Left lung (tissue), 10 donors: Measurements from ENCODE around the gene FOS. TPM values are rescaled to one million over a fixed set of nuclear protein-coding genes. Genes with fewer than 3 reads are reported as not detected.

Source experiments
- ATAC-seq: fragments of 200-7000 bp; cut with Tn5 transposase; one replicate; pipeline ENCODE4 v1.9.1; 2020; ENCODE audit warnings: moderate library complexity
- DNase-seq, 4 donors: peaks; one replicate each; pipeline ENCODE4 v3.0.0-alpha.2; 2013 to 2020
- H3K27ac ChIP-seq, 2 donors: fragments of 200-600 bp; sonication (generic) in 1 of 2; one replicate each; pipeline versions ENCODE4 v1.5.0 to v1.8.0; 2020 to 2021
- H3K27me3 ChIP-seq, 2 donors: fragments of 200-600 bp; sonication (generic) in 1 of 2; one replicate each; pipeline versions ENCODE4 v1.5.0 to v1.8.0; 2020 to 2021
- H3K36me3 ChIP-seq, 2 donors: fragments of 200-600 bp; sonication (generic) in 1 of 2; one replicate each; pipeline versions ENCODE4 v1.5.0 to v1.8.0; 2020 to 2021
- H3K4me1 ChIP-seq, 2 donors: fragments of 200-600 bp; one replicate each; pipeline ENCODE4 v1.8.0; 2021
- H3K4me3 ChIP-seq, 2 donors: fragments of 200-600 bp; sonication (generic) in 1 of 2; one replicate each; pipeline versions ENCODE4 v1.5.0 to v1.8.0; 2020 to 2021; ENCODE audit warnings: mild to moderate bottlenecking in 1 of 2
- H3K9me3 ChIP-seq, 2 donors: fragments of 200-600 bp; sonication (generic) in 1 of 2; one replicate each; pipeline versions ENCODE4 v1.5.0 to v1.8.0; 2020 to 2021
- intact Hi-C, 2 donors: fragments of 100-400 bp; cut with DNase I; formaldehyde crosslinking; loops; one replicate each; pipeline versions ENCODE4 v1.11.2 to v1.14.2; 2022
- polyA plus RNA-seq, 6 donors: library from polyadenylated mRNA; unstranded; fragments of 120-200 nt; gene quantifications; one replicate each; pipeline ENCODE4 v1.2.1, GENCODE V29; 2013; ENCODE audit not compliant: insufficient read length in 6 of 6
- total RNA-seq, 2 donors: library from RNA; stranded (reverse); fragmentation: NEBNext Ultra II Directional; extraction: Animal tissue kit (Norgen Biotek cat#: 25700); gene quantifications; one replicate each; pipeline ENCODE4 v1.2.1, GENCODE V29; 2021
- TF ChIP-seq, protein P1 (sequence below), 2 donors: fragments of 200-600 bp; sonication (generic) in 1 of 2; IDR thresholded peaks; one replicate each; pipeline versions ENCODE4 v1.5.0 to v1.8.0; 2021; ENCODE audit warnings: antibody characterized with exemption in 2 of 2
- donor health status: DM: no; HTN: yes; CAD: no.
- donor health status: DM: no; HTN: no; CAD: no.

FOS gene
- total and polyA plus RNA-seq, 8 donors = 57.9 to 3,242 (median 701) TPM

DNA sequence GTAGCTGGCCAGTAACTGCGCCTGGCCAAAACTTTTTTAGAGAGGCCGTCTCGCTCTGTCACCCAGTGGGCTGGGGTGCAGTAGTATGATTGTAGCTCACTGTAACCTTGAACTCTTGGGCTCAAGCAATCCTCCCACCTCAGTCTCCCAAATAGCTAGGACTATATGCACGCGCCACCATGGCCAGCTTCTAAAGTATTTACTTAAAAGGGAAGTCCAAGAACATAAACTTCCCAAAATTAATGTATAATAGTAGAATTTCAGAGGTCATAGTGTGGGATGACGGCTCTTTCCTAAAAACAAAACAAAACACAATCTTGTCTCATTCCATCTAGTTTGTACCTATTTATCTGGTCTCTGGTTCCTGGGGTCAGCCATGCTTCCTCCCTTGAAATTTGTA, 42.2 kb upstream of the FOS start:
- Histone ChIP-seq H3K27me3 (no peaks in the 10 kb centered on the region), H3K9me3 (no peaks in the 10 kb centered on the region), H3K4me3 (no peak overlapping the region), H3K36me3 (no peaks in the 10 kb centered on the region), H3K27ac (peak overlapping the region in 1 of 2 donors; percentile 13), H3K4me1 (peaks cover 5 to 28% of the 10 kb centered on the region in 2 donors)
- DNase-seq (no peak), ATAC-seq (no peak)
- intact Hi-C loops = loop anchor here in 1 of 2 donors (10.0 kb wide), 1 partner anchor 52 kb away; no protein-coding TSS in a partner anchor
- TF ChIP-seq, protein P1, sequence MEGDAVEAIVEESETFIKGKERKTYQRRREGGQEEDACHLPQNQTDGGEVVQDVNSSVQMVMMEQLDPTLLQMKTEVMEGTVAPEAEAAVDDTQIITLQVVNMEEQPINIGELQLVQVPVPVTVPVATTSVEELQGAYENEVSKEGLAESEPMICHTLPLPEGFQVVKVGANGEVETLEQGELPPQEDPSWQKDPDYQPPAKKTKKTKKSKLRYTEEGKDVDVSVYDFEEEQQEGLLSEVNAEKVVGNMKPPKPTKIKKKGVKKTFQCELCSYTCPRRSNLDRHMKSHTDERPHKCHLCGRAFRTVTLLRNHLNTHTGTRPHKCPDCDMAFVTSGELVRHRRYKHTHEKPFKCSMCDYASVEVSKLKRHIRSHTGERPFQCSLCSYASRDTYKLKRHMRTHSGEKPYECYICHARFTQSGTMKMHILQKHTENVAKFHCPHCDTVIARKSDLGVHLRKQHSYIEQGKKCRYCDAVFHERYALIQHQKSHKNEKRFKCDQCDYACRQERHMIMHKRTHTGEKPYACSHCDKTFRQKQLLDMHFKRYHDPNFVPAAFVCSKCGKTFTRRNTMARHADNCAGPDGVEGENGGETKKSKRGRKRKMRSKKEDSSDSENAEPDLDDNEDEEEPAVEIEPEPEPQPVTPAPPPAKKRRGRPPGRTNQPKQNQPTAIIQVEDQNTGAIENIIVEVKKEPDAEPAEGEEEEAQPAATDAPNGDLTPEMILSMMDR (IDR thresholded peaks at IDR 0.05) = no peak

DNA sequence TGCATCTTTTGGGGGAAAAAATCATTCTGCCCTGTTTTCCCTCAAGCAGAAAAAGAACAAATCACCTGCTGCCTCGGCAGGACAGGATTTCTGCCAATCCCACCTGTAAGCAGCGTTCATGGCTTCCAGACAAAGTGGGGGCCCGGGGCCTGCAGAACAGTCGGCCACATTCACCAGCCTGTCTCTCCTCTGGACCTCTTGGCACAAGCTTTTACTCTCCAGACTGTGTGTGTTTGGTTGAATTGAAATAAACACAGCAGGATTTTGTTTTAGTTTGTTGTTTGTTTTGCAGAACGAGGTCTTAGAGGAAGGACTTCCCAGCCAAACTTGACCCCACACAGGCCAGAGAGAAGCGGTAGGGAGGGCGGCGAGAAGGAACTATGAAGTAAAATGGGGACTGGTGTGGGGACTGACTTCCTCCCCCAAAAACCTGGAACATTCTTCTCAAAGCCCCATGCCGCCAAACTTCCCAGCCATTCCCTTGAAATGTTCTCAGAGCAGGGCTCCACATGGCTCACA, 41.7 kb upstream of the FOS start:
- Histone ChIP-seq H3K9me3 (no peaks in the 10 kb centered on the region), H3K36me3 (no peaks in the 10 kb centered on the region), H3K27me3 (no peaks in the 10 kb centered on the region), H3K4me3 (no peak overlapping the region), H3K4me1 (peaks cover 5 to 27% of the 10 kb centered on the region in 2 donors), H3K27ac (peak overlapping the region in 1 of 2 donors; percentile 13)
- DNase-seq = no peak
- intact Hi-C loops = loop anchor here in 1 of 2 donors (10.0 kb wide), 1 partner anchor 52 kb away; no protein-coding TSS in a partner anchor
- TF ChIP-seq, protein P1 (IDR thresholded peaks at IDR 0.05) = no peak
- no peak for ATAC-seq

DNA sequence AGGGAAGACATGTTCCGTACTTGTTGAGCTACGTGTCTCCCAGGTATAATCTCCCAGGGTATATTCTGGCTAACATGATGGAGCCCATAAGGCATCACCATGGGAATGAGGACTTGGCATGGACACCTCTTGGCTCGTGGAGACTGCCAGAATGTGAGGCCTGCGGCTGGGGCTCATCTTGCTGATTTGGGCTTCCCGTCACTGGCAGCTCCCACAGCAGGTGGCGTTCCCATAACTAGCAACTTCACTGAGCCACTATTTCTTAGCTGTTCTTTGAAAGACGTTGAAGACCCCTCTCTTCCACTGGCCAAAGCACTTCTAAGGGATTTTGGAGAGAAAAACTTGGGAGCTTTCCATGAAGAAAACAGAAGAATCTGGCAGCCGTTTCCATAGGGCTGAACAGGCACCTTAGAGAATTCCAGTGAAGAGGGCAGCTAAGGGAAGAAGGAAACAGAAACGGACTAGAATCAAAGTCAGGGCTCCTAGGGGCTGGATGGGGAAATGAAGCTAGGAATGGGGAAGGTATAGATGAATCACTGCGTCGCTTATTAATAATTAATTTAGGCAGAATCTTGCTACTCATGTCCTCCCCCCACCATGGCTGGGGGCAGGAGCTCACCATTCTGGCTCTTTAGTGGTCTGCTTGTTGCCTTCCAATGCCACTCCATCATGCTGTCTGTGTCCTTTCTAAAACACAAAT, 39.7 kb upstream of the FOS start:
- Histone ChIP-seq H3K36me3 (no peaks in the 10 kb centered on the region), H3K27me3 (no peaks in the 10 kb centered on the region), H3K4me3 (no peak overlapping the region), H3K4me1 (peaks cover 4 to 26% of the 10 kb centered on the region in 2 donors), H3K27ac (no peak overlapping the region), H3K9me3 (no peaks in the 10 kb centered on the region)
- no peak for ATAC-seq
- TF ChIP-seq, protein P1 (IDR thresholded peaks at IDR 0.05) = no peak
- intact Hi-C loops = loop anchor here in 1 of 2 donors (10.0 kb wide), 1 partner anchor 54 kb away; no protein-coding TSS in a partner anchor
- no peak for DNase-seq

DNA sequence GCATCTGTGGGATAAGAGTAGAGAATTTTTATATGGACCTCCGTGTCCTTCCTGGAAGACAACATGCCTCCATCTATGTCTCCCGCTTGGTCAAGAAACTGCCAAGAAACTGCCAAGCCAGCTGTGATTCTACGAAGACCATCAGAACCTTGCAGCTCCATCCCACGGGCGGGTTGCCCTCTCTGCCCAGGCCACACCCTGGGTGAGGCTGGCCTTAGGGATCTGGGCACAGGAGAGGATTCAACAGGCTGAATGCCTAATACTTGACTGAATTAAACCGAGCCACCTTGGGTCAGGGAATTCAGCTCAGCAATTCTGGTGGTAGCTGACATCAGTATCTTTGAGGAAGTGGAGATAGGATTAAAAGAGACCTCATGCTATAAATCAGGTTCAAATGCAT, 37.8 kb upstream of the FOS start:
- DNase-seq (no peak), ATAC-seq (no peak)
- Histone ChIP-seq H3K4me1 (peaks cover 0 to 8% of the 10 kb centered on the region in 2 donors), H3K4me3 (no peak overlapping the region), H3K27me3 (no peaks in the 10 kb centered on the region), H3K36me3 (no peaks in the 10 kb centered on the region), H3K9me3 (no peaks in the 10 kb centered on the region), H3K27ac (no peak overlapping the region)
- TF ChIP-seq, protein P1 (IDR thresholded peaks at IDR 0.05) = no peak
- intact Hi-C loops = no loop called here

DNA sequence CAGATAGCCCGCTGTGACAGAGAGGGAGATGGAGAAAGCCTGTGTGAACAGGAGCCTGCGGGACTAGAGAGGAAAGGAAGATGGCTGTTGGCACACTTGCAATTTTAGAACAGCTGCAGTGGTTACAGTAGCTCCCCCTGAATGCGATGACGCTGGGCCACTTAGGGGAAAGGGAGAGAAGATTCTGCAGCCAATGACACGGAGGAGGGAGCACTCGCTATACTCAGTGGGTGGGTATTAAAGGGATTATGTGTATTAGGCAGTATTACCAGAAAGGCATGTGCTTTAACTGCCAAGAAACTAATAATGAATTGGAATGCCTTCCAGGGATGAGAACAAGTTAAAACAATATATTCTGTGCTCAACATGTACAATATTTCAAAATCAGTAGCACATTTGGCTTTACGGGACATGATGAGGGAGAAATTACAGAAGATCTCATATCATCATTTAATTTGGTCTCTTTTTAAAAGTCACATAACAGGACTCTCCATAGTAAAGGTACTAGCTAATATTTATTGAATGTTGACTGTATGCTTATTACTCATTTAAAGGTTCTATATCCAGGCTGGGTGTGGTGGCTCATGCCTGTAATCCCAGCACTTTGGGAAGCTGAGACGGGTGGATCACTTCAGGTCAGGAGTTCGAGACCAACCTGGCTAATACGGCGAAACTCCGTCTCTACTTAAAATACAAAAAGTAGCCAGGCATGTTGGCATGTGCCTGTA, 35.9 kb upstream of the FOS start:
- ATAC-seq = peak; percentile 80
- no peaks in the 10 kb centered on the region for H3K27me3 ChIP-seq

More for the DNA sequence above, 35.9 kb upstream of the FOS start:
- H3K4me1 ChIP-seq = peaks cover 0 to 11% of the 10 kb centered on the region in 2 donors
- TF ChIP-seq, protein P1 (IDR thresholded peaks at IDR 0.05) = no peak
- no peak overlapping the region for H3K27ac ChIP-seq
- no peaks in the 10 kb centered on the region for H3K9me3 ChIP-seq
- H3K4me3 ChIP-seq = no peak overlapping the region
- no peaks in the 10 kb centered on the region for H3K36me3 ChIP-seq
- DNase-seq = peak in 2 of 4 donors; percentile 87 to 95
- intact Hi-C loops = no loop called here
